Left renal pelvis (tissue), 4 donors: Measurements from ENCODE around the gene KANK2. TPM values are rescaled to one million over a fixed set of nuclear protein-coding genes. Genes with fewer than 3 reads are reported as not detected.
"Not testable (repeated sequence)": the region's sequence is repeated elsewhere in the genome, so short reads cannot be mapped to it uniquely, and the experiment has no call there.

Experiments
- DNase-seq, 4 donors: peaks; one replicate each; pipeline ENCODE4 v3.0.0-alpha.2; 2013; ENCODE audit warnings: low read depth in 4 of 4, low spot score in 3 of 4
- polyA plus RNA-seq, 4 donors: library from polyadenylated mRNA; unstranded; fragments of 120-200 nt; gene quantifications; one replicate each; pipeline ENCODE4 v1.2.1, GENCODE V29; 2013; ENCODE audit not compliant: insufficient read length in 4 of 4

KANK2 gene
- polyA plus RNA-seq, 4 donors, result 110 to 199 (median 130) TPM

- DNase-seq, result no peak
These were observed 21.4 kb downstream of the KANK2 start for GRCh38 chr19:11175920-11176319.

GRCh38 chr19:11174336-11174735 is 23.0 kb downstream of the KANK2 start:
- no peak for DNase-seq

GRCh38 chr19:11173516-11174155 is 23.7 kb downstream of the KANK2 start:
- DNase-seq, result no peak

GRCh38 chr19:11172576-11172975 is 24.8 kb downstream of the KANK2 start:
- no peak for DNase-seq

DNA sequence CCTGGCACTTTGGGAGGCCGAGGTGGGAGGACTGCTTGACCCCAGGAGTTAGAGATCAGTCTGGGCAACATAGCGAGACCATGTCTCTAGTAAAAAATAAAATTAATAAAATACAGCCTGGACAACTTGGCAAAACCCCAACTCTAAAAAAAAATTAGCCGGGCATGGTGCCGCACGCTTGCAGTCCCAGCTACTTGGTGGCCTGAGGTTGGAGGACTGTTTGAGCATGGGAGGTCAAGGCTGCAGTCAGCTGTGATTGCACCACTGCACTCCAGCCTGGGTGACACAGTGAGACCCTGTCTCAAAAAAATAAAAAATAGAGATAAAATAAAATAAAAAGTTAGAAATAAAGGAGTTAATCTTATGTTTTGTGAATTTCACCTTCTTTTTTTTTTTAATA is 26.2 kb downstream of the KANK2 start:
- no peak for DNase-seq

DNA sequence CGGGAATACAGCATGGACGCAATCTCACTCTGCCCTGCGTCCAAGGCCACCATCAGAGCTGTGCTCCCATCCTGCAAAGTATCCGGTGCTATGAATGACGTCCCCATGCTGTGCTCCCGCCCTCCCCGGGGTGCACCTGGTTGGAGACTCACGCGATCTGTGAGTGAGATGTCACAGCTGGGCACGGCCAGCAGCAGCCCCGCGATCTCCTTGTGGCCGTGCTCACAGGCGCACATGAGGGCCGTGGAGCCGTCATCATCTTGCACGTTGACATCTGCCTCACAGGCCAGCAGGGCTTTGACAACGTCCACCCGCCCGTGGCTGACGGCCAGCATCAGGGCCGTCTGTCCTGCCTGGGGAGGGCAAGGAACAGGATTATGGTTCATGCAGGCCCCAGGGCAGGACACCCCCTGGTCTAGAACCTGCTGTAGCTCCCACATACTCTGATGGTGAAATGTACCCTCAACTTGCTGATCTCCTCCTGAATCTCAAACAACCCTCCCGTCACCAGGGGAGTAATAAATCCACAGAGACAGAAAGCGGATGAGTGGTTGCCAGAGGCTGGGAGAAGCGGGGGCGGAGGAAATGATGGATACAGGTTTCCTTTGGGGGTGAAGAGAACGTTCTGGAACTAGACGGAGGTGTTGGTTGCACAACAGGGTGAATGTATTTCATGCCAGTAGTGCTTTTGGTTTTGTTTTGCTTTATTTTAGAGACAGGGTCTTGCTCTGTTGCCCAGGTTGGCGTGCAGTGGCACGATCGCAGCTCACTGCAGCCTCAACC is 27.3 kb downstream of the KANK2 start:
- no peak for DNase-seq

GRCh38 chr19:11168568-11168967 is 28.8 kb downstream of the KANK2 start:
- DNase-seq, result no peak

DNA sequence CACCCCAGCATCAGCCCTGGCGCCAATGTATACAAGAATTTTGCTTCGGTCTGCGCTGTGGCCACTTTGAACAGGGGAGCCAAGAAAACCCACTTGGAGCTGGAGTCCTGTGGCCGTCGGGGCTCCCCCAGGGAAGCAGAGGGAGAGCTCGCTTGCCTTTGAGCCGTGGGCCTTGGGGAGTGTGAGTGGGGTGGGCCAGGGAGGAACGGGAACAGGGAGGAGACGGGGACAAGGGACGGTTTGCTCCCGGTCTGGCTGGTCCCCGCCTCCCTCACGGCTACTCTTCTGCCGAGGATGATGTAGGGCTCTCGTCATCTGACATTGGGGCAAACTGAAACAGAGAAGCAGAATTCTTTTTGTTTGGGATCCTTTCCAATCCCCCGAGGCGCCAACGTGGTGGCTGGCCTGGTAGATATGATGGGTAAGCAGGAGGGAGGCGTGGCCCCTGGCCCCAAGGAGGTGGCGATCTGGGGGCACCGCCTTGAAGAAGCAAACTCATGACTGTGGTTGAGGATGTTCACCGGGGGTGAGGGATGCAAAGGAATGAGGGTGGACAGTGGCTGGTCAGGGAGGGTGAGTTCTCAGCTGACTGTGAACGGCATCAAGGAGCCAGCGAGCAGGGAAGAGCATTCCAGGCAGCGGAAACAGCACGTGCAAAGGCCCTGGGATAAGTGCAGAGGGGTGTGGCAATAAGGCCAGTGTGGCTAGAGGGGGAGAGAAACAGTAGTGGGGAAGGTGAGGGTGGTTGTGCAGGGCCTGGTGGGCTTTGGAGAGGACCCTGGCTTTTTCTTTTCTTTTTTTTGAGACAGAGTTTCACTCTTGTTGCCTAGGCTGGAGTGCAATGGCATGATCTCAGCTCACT is 30.8 kb downstream of the KANK2 start:
- no peak for DNase-seq

GRCh38 chr19:11165486-11166030 is 31.8 kb downstream of the KANK2 start:
- DNase-seq, result no peak

- DNase-seq, result peak in 2 of 4 donors; percentile 38 to 58
These were observed 32.4 kb downstream of the KANK2 start for GRCh38 chr19:11164879-11165406.

DNA sequence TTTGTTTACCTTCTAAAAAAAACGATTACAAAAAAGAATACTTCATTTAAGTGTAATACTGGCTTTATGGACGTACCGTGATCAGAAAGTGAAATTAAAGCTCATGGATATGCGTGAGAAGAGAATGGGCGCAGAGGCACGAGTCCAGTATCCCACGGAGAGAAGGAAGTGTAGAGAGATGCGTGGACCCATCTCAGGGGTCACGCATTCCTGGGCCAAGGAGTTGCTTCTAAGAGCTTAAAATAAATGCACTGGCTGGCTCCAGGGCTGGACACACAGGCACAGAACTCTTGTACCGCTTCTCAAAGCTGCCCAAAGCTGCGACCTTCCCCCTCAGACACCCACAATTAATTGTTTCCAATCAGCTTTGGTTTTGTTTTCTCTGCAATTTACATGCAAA is 33.0 kb downstream of the KANK2 start:
- no peak for DNase-seq

GRCh38 chr19:11160440-11160768 is 36.9 kb downstream of the KANK2 start:
- not testable (repeated sequence) for DNase-seq

- DNase-seq, result no peak
These were observed 37.5 kb downstream of the KANK2 start for GRCh38 chr19:11159598-11160439.

GRCh38 chr19:11155373-11156120 is 41.8 kb downstream of the KANK2 start, which contains the start of gene SPC24:
SPC24 (minus strand) TSS chr19:11155782; CDS start chr19:11155776, 6 bp downstream.
- DNase-seq, result peak; percentile 91 to 97 (median 94)

DNA sequence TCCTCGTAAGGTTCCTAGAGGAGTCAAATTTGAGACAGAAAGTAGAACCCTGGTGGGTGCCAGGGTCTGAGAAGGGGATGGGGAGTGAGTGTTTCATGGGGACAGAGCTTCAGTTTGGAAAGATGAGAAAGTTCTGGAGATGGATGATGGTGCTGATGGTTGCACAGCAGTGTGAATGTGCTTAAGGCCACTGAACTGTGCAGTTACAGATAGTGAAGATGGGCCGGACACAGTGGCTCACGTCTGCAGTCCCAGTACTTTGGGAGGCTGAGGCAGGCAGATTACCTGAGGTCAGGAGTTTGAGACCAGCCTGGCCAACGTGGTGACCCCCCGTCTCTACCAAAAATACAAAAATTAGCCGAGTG is 42.7 kb downstream of the KANK2 start:
- no peak for DNase-seq

DNA sequence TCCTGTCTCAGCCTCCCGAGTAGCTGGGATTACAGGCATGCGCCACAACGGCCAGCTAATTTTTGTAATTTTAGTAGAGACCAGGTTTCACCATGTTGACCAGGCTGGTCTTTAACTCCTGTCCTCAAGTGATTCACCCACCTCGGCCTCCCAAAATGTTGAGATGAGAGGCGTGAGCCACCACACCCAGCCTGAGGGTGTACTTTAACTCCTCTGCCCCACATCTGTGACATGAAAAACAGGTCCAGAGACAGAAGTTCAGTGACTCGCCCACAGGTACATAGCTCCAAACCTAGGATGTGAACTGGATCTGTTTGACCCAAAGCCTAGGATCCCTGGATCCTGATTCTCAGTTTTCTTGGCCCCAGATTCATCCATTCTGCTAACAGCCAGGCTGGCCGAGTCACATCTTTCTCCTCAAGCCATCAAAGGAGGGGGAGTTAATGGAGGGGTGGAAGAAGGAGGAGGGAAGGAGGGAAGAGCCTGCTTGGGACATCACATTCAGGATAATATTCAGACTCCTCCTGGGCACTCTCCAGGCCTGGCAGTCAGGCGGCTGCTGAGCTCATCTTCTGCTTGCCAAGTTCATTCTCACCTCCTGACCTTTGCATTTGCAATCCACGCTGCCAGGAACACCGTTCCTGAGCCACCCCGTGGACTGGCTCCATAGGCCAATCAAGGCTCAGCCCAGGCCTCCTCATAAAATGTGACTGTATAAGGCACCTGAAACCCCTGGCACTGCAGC is 44.9 kb downstream of the KANK2 start:
- no peak for DNase-seq

DNA sequence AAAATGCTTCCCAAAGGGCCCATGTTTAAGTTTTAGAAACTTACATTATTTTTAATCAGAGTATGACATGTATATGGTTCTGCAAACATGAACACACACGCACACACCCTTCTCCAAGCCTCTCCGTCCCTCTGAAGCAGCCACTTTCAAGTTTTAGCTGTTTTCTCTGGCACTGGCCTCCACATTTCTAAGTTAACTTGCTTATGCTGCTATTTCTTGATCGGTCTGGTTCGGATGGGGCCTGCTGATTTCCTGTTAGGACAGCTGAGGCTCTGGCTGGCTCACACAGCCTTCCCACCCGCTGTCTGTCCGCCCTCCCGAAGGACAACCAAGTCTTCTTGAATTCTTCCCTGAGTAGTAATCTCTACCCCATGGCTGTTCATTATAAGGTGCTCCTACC is 46.2 kb downstream of the KANK2 start:
- DNase-seq, result no peak

- DNase-seq, result no peak
These were observed 49.3 kb downstream of the KANK2 start for GRCh38 chr19:11148001-11148400.

- DNase-seq, result no peak
These were observed 51.8 kb downstream of the KANK2 start for GRCh38 chr19:11145536-11145924.
